GM12878 (cell line): Measurements from ENCODE around the gene TAB2. TPM values are rescaled to one million over a fixed set of nuclear protein-coding genes. Genes with fewer than 3 reads are reported as not detected.

ENCODE experiments used
- CBX5 ChIP-seq: sonication (generic); IDR thresholded peaks from 2 replicates; pipeline ENCODE4 v1.6.1; 2016; ENCODE audit warnings: low read depth, moderate library complexity, mild to moderate bottlenecking, inconsistent platforms
- CHD4 ChIP-seq: fragments of 200-600 bp; sonication (generic); IDR thresholded peaks from 2 replicates; pipeline ENCODE4 v1.6.1; 2016; ENCODE audit warnings: mild to moderate bottlenecking
- E4F1 ChIP-seq: fragments of 450-650 bp; IDR thresholded peaks from 2 replicates; pipeline ENCODE4 v1.6.1; 2018; ENCODE audit warnings: borderline replicate concordance, mild to moderate bottlenecking; ENCODE audit not compliant: partially characterized antibody
- EED ChIP-seq: sonication (generic); IDR thresholded peaks from 2 replicates; pipeline ENCODE4 v1.6.1; 2016; ENCODE audit warnings: antibody characterized with exemption, low read depth
- ETV6 ChIP-seq, 2 experiments: fragments of 450-650 bp in 1 of 2; IDR thresholded peaks in 1 of 2; conservative IDR thresholded peaks in 1 of 2; 2 replicates each; pipeline ENCODE4 v1.6.1; 2014; ENCODE audit warnings: antibody characterized with exemption in 1 of 2, borderline replicate concordance in 1 of 2, low read depth in 1 of 2, mild to moderate bottlenecking in 1 of 2, moderate library complexity in 1 of 2
- GATAD2B ChIP-seq: fragments of 450-650 bp; conservative IDR thresholded peaks from 2 replicates; pipeline ENCODE4 v1.6.1; 2017; ENCODE audit warnings: low read depth, mild to moderate bottlenecking, moderate library complexity
- IKZF1 ChIP-seq: fragments of 450-650 bp; conservative IDR thresholded peaks from 2 replicates; pipeline ENCODE4 v1.6.1; 2017; ENCODE audit warnings: antibody characterized with exemption, mild to moderate bottlenecking
- IKZF2 ChIP-seq, 2 experiments: fragments of 450-650 bp; IDR thresholded peaks; 2 replicates each; pipeline ENCODE4 v1.6.1; 2017; ENCODE audit warnings: mild to moderate bottlenecking in 2 of 2, moderate library complexity in 2 of 2
- IRF4 ChIP-seq: IDR thresholded peaks from 2 replicates; pipeline ENCODE4 v1.6.1; 2011; ENCODE audit warnings: low read depth, low read length
- NR2C2 ChIP-seq: IDR thresholded peaks from 2 replicates; pipeline ENCODE4 v1.6.1; 2011; ENCODE audit warnings: borderline replicate concordance, low read depth; ENCODE audit not compliant: control insufficient read depth, insufficient read length
- POLR2AphosphoS2 ChIP-seq: IDR thresholded peaks from 2 replicates; pipeline ENCODE4 v1.6.1; 2011; ENCODE audit warnings: low read depth, mild to moderate bottlenecking, low read length, improper control_type of control experiment, moderate library complexity
- RUNX3 ChIP-seq: IDR thresholded peaks from 2 replicates; pipeline ENCODE4 v1.6.1; 2012; ENCODE audit warnings: low read length, inconsistent platforms
- SIN3A ChIP-seq: IDR thresholded peaks from 2 replicates; pipeline ENCODE4 v1.6.1; 2012; ENCODE audit warnings: low read depth, low read length, improper control_type of control experiment
- SMAD1 ChIP-seq: fragments of 450-650 bp; IDR thresholded peaks from 2 replicates; pipeline ENCODE4 v1.6.1; 2018; ENCODE audit warnings: mild to moderate bottlenecking, low read depth; ENCODE audit not compliant: partially characterized antibody
- SMC3 ChIP-seq: IDR thresholded peaks from 2 replicates; pipeline ENCODE4 v1.6.1; 2011; ENCODE audit warnings: low read length, improper control_type of control experiment, borderline replicate concordance
- STAT3 ChIP-seq: IDR thresholded peaks from 2 replicates; pipeline ENCODE4 v1.6.1; 2011; ENCODE audit warnings: low read depth, low read length, improper control_type of control experiment
- TAF1 ChIP-seq: IDR thresholded peaks from 2 replicates; pipeline ENCODE4 v1.6.1; 2011; ENCODE audit warnings: mild to moderate bottlenecking, low read depth, low read length, borderline replicate concordance
- TCF3 ChIP-seq: IDR thresholded peaks from 2 replicates; pipeline ENCODE4 v1.6.1; 2012; ENCODE audit warnings: low read depth, mild to moderate bottlenecking, low read length, borderline replicate concordance; ENCODE audit not compliant: insufficient read depth
- polyA plus RNA-seq, 11 experiments: library from polyadenylated mRNA; depleted of rRNA in 4 of 11; unstranded in 6 of 11; stranded (reverse) in 5 of 11; fragments of >200 nt; fragmentation: Nextera tagmentation in 4 of 11; fragmentation: Illumina TruSeq in 1 of 11; extraction: Ambion mirVana in 4 of 11; extraction: Trizol in 1 of 11; gene quantifications; 1 replicate in 1 of 11; 2 replicates in 10 of 11; pipeline versions ENCODE4 v1.2.1 to v1.2.3, GENCODE V29; 2011 to 2016; ENCODE audit warnings: inconsistent platforms in 2 of 11, missing spikeins in 2 of 11, low read depth in 1 of 11
- total RNA-seq, 4 experiments: library from RNA; depleted of rRNA in 3 of 4; stranded (reverse); fragments of >200 nt in 3 of 4; fragmentation: Illumina TruSeq in 1 of 4; extraction: Trizol in 1 of 4; gene quantifications; 2 replicates each; pipeline versions ENCODE4 v1.2.1 to v1.2.3, GENCODE V29; 2013 to 2021
- TF ChIP-seq, protein P1 (sequence below): fragments of 450-650 bp; IDR thresholded peaks from 2 replicates; pipeline ENCODE4 v1.6.1; 2017; ENCODE audit warnings: low read depth, mild to moderate bottlenecking, moderate library complexity
- TF ChIP-seq, protein P2 (sequence below): fragments of 450-650 bp; IDR thresholded peaks from 2 replicates; pipeline ENCODE4 v1.6.1; 2016; ENCODE audit warnings: mild to moderate bottlenecking, moderate library complexity, borderline replicate concordance

The TAB2 gene
- total and polyA plus RNA-seq, 10 of the 15 experiments (the other 5 are each of a cell fraction or from before 2014, with no cell fraction given), result 8.9 to 66.3 (median 23.0) TPM

DNA sequence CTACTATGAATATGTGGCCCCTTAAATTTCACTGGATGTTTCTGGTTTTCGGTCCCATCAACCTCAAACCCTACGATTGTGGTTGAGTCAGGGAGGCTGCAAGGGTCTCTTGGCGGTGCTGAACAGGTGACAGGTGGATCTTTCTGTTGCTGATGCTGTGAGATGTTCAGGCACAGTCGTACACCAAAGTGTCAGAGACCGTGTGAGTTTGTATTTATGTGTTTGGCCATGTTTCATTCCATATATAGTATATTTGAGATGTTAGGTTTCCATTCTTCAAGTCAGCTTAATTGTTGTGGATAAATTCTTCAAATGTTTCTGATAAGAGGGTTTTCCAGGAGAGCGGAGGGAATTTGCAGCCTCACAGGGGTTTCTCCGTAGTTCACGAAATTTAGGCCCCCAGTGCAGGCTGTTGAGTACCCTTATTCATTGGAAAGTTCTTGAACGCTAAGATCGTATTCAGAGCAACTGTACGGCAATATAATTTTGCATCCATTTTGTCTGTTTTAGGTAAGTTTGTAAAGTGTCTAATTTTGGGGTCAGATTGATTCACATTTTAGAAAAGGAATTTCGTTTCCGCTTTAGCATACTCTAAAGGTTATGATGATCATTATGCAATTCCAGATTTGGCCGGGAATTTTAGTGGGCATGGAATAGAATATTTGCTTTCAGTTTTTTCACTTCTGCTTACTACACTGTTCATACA is 1.2 kb downstream of the TAB2 start (continued):
- TF ChIP-seq, protein P1, sequence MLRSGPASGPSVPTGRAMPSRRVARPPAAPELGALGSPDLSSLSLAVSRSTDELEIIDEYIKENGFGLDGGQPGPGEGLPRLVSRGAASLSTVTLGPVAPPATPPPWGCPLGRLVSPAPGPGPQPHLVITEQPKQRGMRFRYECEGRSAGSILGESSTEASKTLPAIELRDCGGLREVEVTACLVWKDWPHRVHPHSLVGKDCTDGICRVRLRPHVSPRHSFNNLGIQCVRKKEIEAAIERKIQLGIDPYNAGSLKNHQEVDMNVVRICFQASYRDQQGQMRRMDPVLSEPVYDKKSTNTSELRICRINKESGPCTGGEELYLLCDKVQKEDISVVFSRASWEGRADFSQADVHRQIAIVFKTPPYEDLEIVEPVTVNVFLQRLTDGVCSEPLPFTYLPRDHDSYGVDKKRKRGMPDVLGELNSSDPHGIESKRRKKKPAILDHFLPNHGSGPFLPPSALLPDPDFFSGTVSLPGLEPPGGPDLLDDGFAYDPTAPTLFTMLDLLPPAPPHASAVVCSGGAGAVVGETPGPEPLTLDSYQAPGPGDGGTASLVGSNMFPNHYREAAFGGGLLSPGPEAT, result peak; percentile 30; the same call in 1 of the 2 replicates
- TF ChIP-seq STAT3, result no peak
- no peak for TF ChIP-seq POLR2AphosphoS2
- peak; percentile 66 to 68; a peak in 3 of 4 replicates for TF ChIP-seq IKZF2 (IDR thresholded peaks at IDR 0.05)
- peak in 1 of 2 experiments; percentile 12; a peak in 1 of 4 replicates for TF ChIP-seq ETV6 (conservative IDR thresholded peaks at IDR 0.05 in 1 of 2, IDR thresholded peaks at IDR 0.05 in 1 of 2; ENCODE audit: borderline replicate concordance in 1 of 2, low read depth in 1 of 2)
- TF ChIP-seq IKZF1, result peak; percentile 64
- no peak for TF ChIP-seq IRF4
- no peak for TF ChIP-seq GATAD2B
- TF ChIP-seq NR2C2, result no peak
- no peak for TF ChIP-seq TAF1
- 0 out of 2 replicates have a peak, but pooled peaks have one; percentile 13 for TF ChIP-seq CBX5
- TF ChIP-seq E4F1, result no peak
- TF ChIP-seq SMAD1, result peak; percentile 11
- TF ChIP-seq EED, result 0 out of 2 replicates have a peak, but pooled peaks have one; percentile 22
- TF ChIP-seq SIN3A, result no peak
- TF ChIP-seq SMC3, result no peak
- TF ChIP-seq, protein P2, sequence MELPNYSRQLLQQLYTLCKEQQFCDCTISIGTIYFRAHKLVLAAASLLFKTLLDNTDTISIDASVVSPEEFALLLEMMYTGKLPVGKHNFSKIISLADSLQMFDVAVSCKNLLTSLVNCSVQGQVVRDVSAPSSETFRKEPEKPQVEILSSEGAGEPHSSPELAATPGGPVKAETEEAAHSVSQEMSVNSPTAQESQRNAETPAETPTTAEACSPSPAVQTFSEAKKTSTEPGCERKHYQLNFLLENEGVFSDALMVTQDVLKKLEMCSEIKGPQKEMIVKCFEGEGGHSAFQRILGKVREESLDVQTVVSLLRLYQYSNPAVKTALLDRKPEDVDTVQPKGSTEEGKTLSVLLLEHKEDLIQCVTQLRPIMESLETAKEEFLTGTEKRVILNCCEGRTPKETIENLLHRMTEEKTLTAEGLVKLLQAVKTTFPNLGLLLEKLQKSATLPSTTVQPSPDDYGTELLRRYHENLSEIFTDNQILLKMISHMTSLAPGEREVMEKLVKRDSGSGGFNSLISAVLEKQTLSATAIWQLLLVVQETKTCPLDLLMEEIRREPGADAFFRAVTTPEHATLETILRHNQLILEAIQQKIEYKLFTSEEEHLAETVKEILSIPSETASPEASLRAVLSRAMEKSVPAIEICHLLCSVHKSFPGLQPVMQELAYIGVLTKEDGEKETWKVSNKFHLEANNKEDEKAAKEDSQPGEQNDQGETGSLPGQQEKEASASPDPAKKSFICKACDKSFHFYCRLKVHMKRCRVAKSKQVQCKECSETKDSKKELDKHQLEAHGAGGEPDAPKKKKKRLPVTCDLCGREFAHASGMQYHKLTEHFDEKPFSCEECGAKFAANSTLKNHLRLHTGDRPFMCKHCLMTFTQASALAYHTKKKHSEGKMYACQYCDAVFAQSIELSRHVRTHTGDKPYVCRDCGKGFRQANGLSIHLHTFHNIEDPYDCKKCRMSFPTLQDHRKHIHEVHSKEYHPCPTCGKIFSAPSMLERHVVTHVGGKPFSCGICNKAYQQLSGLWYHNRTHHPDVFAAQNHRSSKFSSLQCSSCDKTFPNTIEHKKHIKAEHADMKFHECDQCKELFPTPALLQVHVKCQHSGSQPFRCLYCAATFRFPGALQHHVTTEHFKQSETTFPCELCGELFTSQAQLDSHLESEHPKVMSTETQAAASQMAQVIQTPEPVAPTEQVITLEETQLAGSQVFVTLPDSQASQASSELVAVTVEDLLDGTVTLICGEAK, result no peak; the same call in 1 of the 2 replicates
- peak; percentile 91 for TF ChIP-seq RUNX3
- TF ChIP-seq CHD4, result no peak
- TF ChIP-seq TCF3, result no peak
